HEK293T (cell line): Measurements from ENCODE around the gene UGT2B7.

Experiments
- NFRKB ChIP-seq: fragments of 450-650 bp; IDR thresholded peaks from 2 replicates; pipeline ENCODE4 v1.6.1; 2016; ENCODE audit warnings: mild to moderate bottlenecking, moderate library complexity
- SUZ12 ChIP-seq: fragments of 450-650 bp; IDR thresholded peaks from 2 replicates; pipeline ENCODE4 v1.6.1; 2016; ENCODE audit warnings: mild to moderate bottlenecking

GRCh38 chr4:69049860-69050259 lies 46.4 kb upstream of the UGT2B7 start:
- TF ChIP-seq NFRKB (no peak), SUZ12 (no peak)
